SU-DHL-6 (cell line): ENCODE results near the gene AKAP6.

Source experiments
- CTCF ChIP-seq: fragments of 200-600 bp; sonication (generic); IDR thresholded peaks from one replicate; pipeline ENCODE4 v1.5.1; 2017; ENCODE audit warnings: antibody characterized with exemption, mild to moderate bottlenecking, low read length, moderate library complexity; ENCODE audit not compliant: insufficient read depth, poor library complexity, severe bottlenecking
- EZH2phosphoT487 ChIP-seq: fragments of 200-600 bp; sonication (generic), shearing (Covaris generic); conservative IDR thresholded peaks from 2 replicates; pipeline ENCODE4 v1.6.1; 2018; ENCODE audit warnings: mild to moderate bottlenecking, antibody characterized with exemption, low read length, moderate library complexity, mixed read lengths

DNA sequence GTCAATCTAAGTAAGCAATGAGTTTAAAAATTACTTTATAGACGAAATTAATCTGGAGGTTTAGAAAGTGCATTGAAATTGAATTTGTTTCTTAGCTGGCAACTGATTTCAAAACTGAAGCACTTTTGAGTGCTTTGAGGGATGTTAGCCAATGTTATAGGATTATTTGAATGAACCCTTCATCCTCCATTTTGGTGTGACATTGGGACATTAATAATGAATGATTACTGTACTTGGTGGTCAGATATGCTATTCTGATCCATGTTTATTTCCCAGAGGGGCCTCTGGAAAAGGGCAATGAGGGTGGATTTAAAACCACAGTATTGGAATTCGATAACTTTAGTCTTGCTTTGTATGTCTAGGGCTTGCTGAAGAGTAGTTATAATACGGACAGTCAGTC lies 183.2 kb downstream of the AKAP6 start:
- no peak for TF ChIP-seq CTCF
- TF ChIP-seq EZH2phosphoT487, result no peak
